Activated CD4-positive, alpha-beta T cell treated with anti-CD3 and anti-CD28 coated beads, Interleukin-2, amount 10 ng/mL, durations not matched to agents 7 days and 5 days (primary cell): ENCODE results near the gene ACOT12. TPM values are rescaled to one million over a fixed set of nuclear protein-coding genes. Genes with fewer than 3 reads are reported as not detected.
"Not testable (repeated sequence)": the region's sequence is repeated elsewhere in the genome, so short reads cannot be mapped to it uniquely, and the experiment has no call there.

ENCODE experiments used
- CTCF ChIA-PET: fragments of 350-600 bp; sonication (Branson Sonifier 250); formaldehyde crosslinking; loops from one replicate; lab custom pipeline; 2021; ENCODE audit warnings: antibody characterized with exemption; lab: Charles Lee
- POLR2A ChIA-PET: fragments of 350-600 bp; sonication (Branson Sonifier 250); formaldehyde crosslinking; loops from one replicate; lab custom pipeline; 2021; ENCODE audit warnings: antibody characterized with exemption; lab: Charles Lee
- DNase-seq: peaks from one replicate; pipeline ENCODE4 v3.0.0-alpha.2; 2020
- H3K27ac Mint-ChIP-seq: one replicate; pipeline ENCODE4 v1.8.0; 2021; ENCODE audit warnings: mild to moderate bottlenecking, moderate library complexity, mixed read lengths
- H3K27me3 Mint-ChIP-seq: one replicate; pipeline ENCODE4 v1.8.0; 2021; ENCODE audit warnings: mixed read lengths
- H3K36me3 Mint-ChIP-seq: one replicate; pipeline ENCODE4 v1.8.0; 2021; ENCODE audit warnings: low read depth, mixed read lengths
- H3K4me1 Mint-ChIP-seq: one replicate; pipeline ENCODE4 v1.8.0; 2021; ENCODE audit warnings: mixed read lengths
- H3K4me3 Mint-ChIP-seq: one replicate; pipeline ENCODE4 v1.8.0; 2021; ENCODE audit warnings: mild to moderate bottlenecking, moderate library complexity, mixed read lengths
- H3K9me3 Mint-ChIP-seq: one replicate; pipeline ENCODE4 v1.8.0; 2021; ENCODE audit warnings: mixed read lengths
- total RNA-seq, 2 experiments: library from RNA; stranded (reverse); gene quantifications; one replicate each; pipeline ENCODE4 v1.2.3, GENCODE V29; 2021

ACOT12 gene
- total RNA-seq, 2 experiments from 2014 or later, result not detected

GRCh38 chr5:81418606-81419005, 24.7 kb upstream of the ACOT12 start:
- Mint-ChIP-seq H3K4me1 (peaks cover 26% of the 10 kb centered on the region), H3K36me3 (peaks cover 5% of the 10 kb centered on the region), H3K9me3 (no peaks in the 10 kb centered on the region), H3K27ac (no peak overlapping the region), H3K27me3 (no peaks in the 10 kb centered on the region), H3K4me3 (no peak overlapping the region)
- no peak for DNase-seq
- POLR2A ChIA-PET, result no interaction called here
- CTCF ChIA-PET, result no interaction called here

- Mint-ChIP-seq H3K9me3 (no peaks in the 10 kb centered on the region), H3K36me3 (peaks cover 5% of the 10 kb centered on the region), H3K4me1 (peaks cover 25% of the 10 kb centered on the region), H3K4me3 (no peak overlapping the region), H3K27me3 (no peaks in the 10 kb centered on the region), H3K27ac (no peak overlapping the region)
- ChIA-PET POLR2A (no interaction called here), CTCF (no interaction called here)
- DNase-seq, result no peak
These were observed 23.1 kb upstream of the ACOT12 start for GRCh38 chr5:81417052-81417451.

- ChIA-PET CTCF (no interaction called here), POLR2A (no interaction called here)
- Mint-ChIP-seq H3K36me3 (peaks cover 3% of the 10 kb centered on the region), H3K27ac (no peak overlapping the region), H3K9me3 (no peaks in the 10 kb centered on the region), H3K4me3 (no peak overlapping the region), H3K4me1 (no peaks in the 10 kb centered on the region), H3K27me3 (no peaks in the 10 kb centered on the region)
- no peak for DNase-seq
These were observed 16.0 kb upstream of the ACOT12 start for GRCh38 chr5:81409896-81410295.

GRCh38 chr5:81409361-81409760, 15.4 kb upstream of the ACOT12 start:
- Mint-ChIP-seq H3K27ac (no peak overlapping the region), H3K27me3 (no peaks in the 10 kb centered on the region), H3K4me3 (no peak overlapping the region), H3K9me3 (no peaks in the 10 kb centered on the region), H3K36me3 (peaks cover 3% of the 10 kb centered on the region), H3K4me1 (no peaks in the 10 kb centered on the region)
- POLR2A ChIA-PET, result no interaction called here
- CTCF ChIA-PET, result no interaction called here
- DNase-seq, result no peak

- Mint-ChIP-seq H3K27ac (no peak overlapping the region), H3K36me3 (peaks cover 3% of the 10 kb centered on the region)
- POLR2A ChIA-PET, result no interaction called here
These were observed 14.6 kb upstream of the ACOT12 start for GRCh38 chr5:81408496-81408895.

GRCh38 chr5:81407811-81408210, 13.9 kb upstream of the ACOT12 start:
- H3K27me3 Mint-ChIP-seq, H3K4me1 Mint-ChIP-seq, CTCF ChIA-PET, H3K36me3 Mint-ChIP-seq, POLR2A ChIA-PET, H3K9me3 Mint-ChIP-seq, H3K4me3 Mint-ChIP-seq, H3K27ac Mint-ChIP-seq, DNase-seq: not testable (repeated sequence)

More at GRCh38 chr5:81408496-81408895, 14.6 kb upstream of the ACOT12 start:
- DNase-seq, result no peak
- Mint-ChIP-seq H3K4me3 (no peak overlapping the region), H3K9me3 (no peaks in the 10 kb centered on the region), H3K4me1 (no peaks in the 10 kb centered on the region), H3K27me3 (no peaks in the 10 kb centered on the region)
- CTCF ChIA-PET, result no interaction called here

GRCh38 chr5:81405126-81405891, 11.4 kb upstream of the ACOT12 start:
- Mint-ChIP-seq H3K4me3 (no peak overlapping the region), H3K27me3 (peaks cover 8% of the 10 kb centered on the region), H3K4me1 (no peaks in the 10 kb centered on the region), H3K27ac (no peak overlapping the region), H3K9me3 (no peaks in the 10 kb centered on the region), H3K36me3 (peaks cover 3% of the 10 kb centered on the region)
- ChIA-PET POLR2A (no interaction called here), CTCF (interaction anchor here (1.8 kb wide), 1 partner anchor 8 kb away, joined by 3 read pairs; no protein-coding TSS in a partner anchor)
- no peak for DNase-seq

- Mint-ChIP-seq H3K27me3 (peaks cover 9% of the 10 kb centered on the region), H3K9me3 (no peaks in the 10 kb centered on the region), H3K27ac (no peak overlapping the region), H3K4me3 (no peak overlapping the region), H3K4me1 (no peaks in the 10 kb centered on the region), H3K36me3 (no peaks in the 10 kb centered on the region)
- DNase-seq, result no peak
- CTCF ChIA-PET, result no interaction called here
- POLR2A ChIA-PET, result no interaction called here
These were observed 8.4 kb upstream of the ACOT12 start for GRCh38 chr5:81402192-81402930.

GRCh38 chr5:81401266-81401665, 7.3 kb upstream of the ACOT12 start:
- no peaks in the 10 kb centered on the region for H3K36me3 Mint-ChIP-seq
- H3K27me3 Mint-ChIP-seq, result peaks cover 16% of the 10 kb centered on the region
- H3K4me3 Mint-ChIP-seq, result no peak overlapping the region
- CTCF ChIA-PET, result no interaction called here
- POLR2A ChIA-PET, result no interaction called here
- no peaks in the 10 kb centered on the region for H3K4me1 Mint-ChIP-seq
- no peak for DNase-seq
- no peak overlapping the region for H3K27ac Mint-ChIP-seq
- H3K9me3 Mint-ChIP-seq, result no peaks in the 10 kb centered on the region

GRCh38 chr5:81400375-81400774, 6.4 kb upstream of the ACOT12 start:
- ChIA-PET CTCF (interaction anchor here (1.0 kb wide), 1 partner anchor 11 kb away, joined by 3 read pairs; no protein-coding TSS in a partner anchor), POLR2A (no interaction called here)
- Mint-ChIP-seq H3K27me3 (peaks cover 24% of the 10 kb centered on the region), H3K9me3 (no peaks in the 10 kb centered on the region), H3K4me3 (no peak overlapping the region), H3K4me1 (no peaks in the 10 kb centered on the region), H3K36me3 (no peaks in the 10 kb centered on the region), H3K27ac (no peak overlapping the region)
- no peak for DNase-seq

- POLR2A ChIA-PET, result no interaction called here
- Mint-ChIP-seq H3K4me1 (no peaks in the 10 kb centered on the region), H3K27ac (no peak overlapping the region), H3K9me3 (no peaks in the 10 kb centered on the region), H3K36me3 (no peaks in the 10 kb centered on the region), H3K27me3 (peaks cover 35% of the 10 kb centered on the region), H3K4me3 (no peak overlapping the region)
- no peak for DNase-seq
- CTCF ChIA-PET, result interaction anchor here (0.6 to 0.9 kb wide), 3 partner anchors 10 to 44 kb away, joined by 3 read pairs; no protein-coding TSS in a partner anchor
These were observed 4.8 kb upstream of the ACOT12 start for GRCh38 chr5:81398741-81399140.

GRCh38 chr5:81397176-81397575, 3.2 kb upstream of the ACOT12 start:
- H3K27ac Mint-ChIP-seq, result no peak overlapping the region
- POLR2A ChIA-PET, result no interaction called here
- H3K4me1 Mint-ChIP-seq, result no peaks in the 10 kb centered on the region
- peaks cover 46% of the 10 kb centered on the region for H3K27me3 Mint-ChIP-seq
- H3K4me3 Mint-ChIP-seq, result no peak overlapping the region
- no peaks in the 10 kb centered on the region for H3K9me3 Mint-ChIP-seq
- DNase-seq, result no peak
- CTCF ChIA-PET, result interaction anchor here (1.2 kb wide), 1 partner anchor 9 kb away, joined by 3 read pairs; no protein-coding TSS in a partner anchor
- H3K36me3 Mint-ChIP-seq, result no peaks in the 10 kb centered on the region

GRCh38 chr5:81395262-81395661, 1.3 kb upstream of the ACOT12 start:
- Mint-ChIP-seq H3K9me3 (no peaks in the 10 kb centered on the region), H3K27me3 (peaks cover 52% of the 10 kb centered on the region), H3K4me1 (no peaks in the 10 kb centered on the region), H3K36me3 (no peaks in the 10 kb centered on the region), H3K27ac (no peak overlapping the region), H3K4me3 (no peak overlapping the region)
- no peak for DNase-seq
- POLR2A ChIA-PET, result no interaction called here
- CTCF ChIA-PET, result interaction anchor here (1.3 kb wide), 1 partner anchor 38 kb away, joined by 3 read pairs; no protein-coding TSS in a partner anchor
